Esophagus muscularis mucosa (tissue), 2 donors: ENCODE data around the gene SLC25A13.

ENCODE experiments used
- EP300 ChIP-seq: sonication (generic); formaldehyde crosslinking; IDR thresholded peaks from one replicate; pipeline ENCODE4 v1.6.1; 2017; ENCODE audit warnings: antibody characterized with exemption
- POLR2A ChIP-seq: fragments of 450-650 bp; IDR thresholded peaks from one replicate; pipeline ENCODE4 v1.6.1; 2017; ENCODE audit warnings: antibody characterized with exemption, moderate library complexity, mild to moderate bottlenecking, low read depth

DNA sequence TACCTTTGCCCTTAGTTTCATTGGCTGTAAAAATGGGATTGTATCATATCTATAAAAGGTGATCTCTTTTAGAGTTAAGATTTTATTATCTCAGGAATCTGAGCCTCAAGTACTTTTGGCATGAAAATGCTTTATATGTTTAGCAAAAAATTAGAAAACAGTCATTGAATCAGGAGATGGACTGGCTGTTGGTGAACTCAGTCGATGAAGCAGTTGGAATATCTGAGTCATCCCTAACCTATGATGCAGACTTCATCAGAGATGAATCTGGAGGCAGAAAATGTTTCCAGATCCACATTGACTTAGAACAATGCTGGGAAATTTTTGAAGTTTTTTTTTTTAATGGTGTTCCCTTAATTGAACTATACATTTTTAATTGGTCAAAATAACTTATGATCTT is 228.5 kb downstream of the SLC25A13 start:
- TF ChIP-seq EP300, result no peak
- no peak for TF ChIP-seq POLR2A
